ENCODE data around the gene NT5DC4. TPM values are rescaled to one million over a fixed set of nuclear protein-coding genes. Genes with fewer than 3 reads are reported as not detected.

The NT5DC4 gene
- total RNA-seq, 1 experiment from 2014 or later: not detected

- peak; percentile 72 for DNase-seq (ENCODE audit: extremely low read depth, low read depth)
These were observed 29.1 kb downstream of the NT5DC4 start for GRCh38 chr2:112749755-112750559.

GRCh38 chr2:112750560-112750843, 29.7 kb downstream of the NT5DC4 start:
- no peak for DNase-seq (ENCODE audit: extremely low read depth, low read depth)

- no peak for DNase-seq (ENCODE audit: extremely low read depth, low read depth)
These were observed 30.8 kb downstream of the NT5DC4 start for GRCh38 chr2:112751451-112752197.

- DNase-seq (ENCODE audit: extremely low read depth, low read depth): no peak
These were observed 31.8 kb downstream of the NT5DC4 start for GRCh38 chr2:112752667-112753066.

- no peak for DNase-seq (ENCODE audit: extremely low read depth, low read depth)
These were observed 33.7 kb downstream of the NT5DC4 start for GRCh38 chr2:112754564-112754963.

- no peak for DNase-seq (ENCODE audit: extremely low read depth, low read depth)
These were observed 34.6 kb downstream of the NT5DC4 start for GRCh38 chr2:112755444-112755843.

GRCh38 chr2:112756207-112756606, 35.4 kb downstream of the NT5DC4 start:
- DNase-seq (ENCODE audit: extremely low read depth, low read depth): no peak

- no peak for DNase-seq (ENCODE audit: extremely low read depth, low read depth)
These were observed 36.4 kb downstream of the NT5DC4 start for GRCh38 chr2:112757265-112757664.

GRCh38 chr2:112758711-112759110, 37.9 kb downstream of the NT5DC4 start:
- DNase-seq (ENCODE audit: extremely low read depth, low read depth): no peak

- no peak for DNase-seq (ENCODE audit: extremely low read depth, low read depth)
These were observed 39.3 kb downstream of the NT5DC4 start for GRCh38 chr2:112760149-112760548.

- no peak for DNase-seq (ENCODE audit: extremely low read depth, low read depth)
These were observed 41.5 kb downstream of the NT5DC4 start for GRCh38 chr2:112762276-112762675.

GRCh38 chr2:112764071-112765044, 43.5 kb downstream of the NT5DC4 start, which contains the start of gene CKAP2L:
CKAP2L (minus strand) TSS chr2:112764609; CDS start chr2:112764598, 11 bp downstream.
- DNase-seq (ENCODE audit: extremely low read depth, low read depth): peak; percentile 98

GRCh38 chr2:112765251-112765650, 44.4 kb downstream of the NT5DC4 start:
- no peak for DNase-seq (ENCODE audit: extremely low read depth, low read depth)

GRCh38 chr2:112767693-112768330, 47.0 kb downstream of the NT5DC4 start:
- DNase-seq (ENCODE audit: extremely low read depth, low read depth): no peak

GRCh38 chr2:112768432-112768831, 47.6 kb downstream of the NT5DC4 start:
- no peak for DNase-seq (ENCODE audit: extremely low read depth, low read depth)

GRCh38 chr2:112772322-112772721, 51.5 kb downstream of the NT5DC4 start:
- no peak for DNase-seq (ENCODE audit: extremely low read depth, low read depth)

- no peak for DNase-seq (ENCODE audit: extremely low read depth, low read depth)
These were observed 52.2 kb downstream of the NT5DC4 start for GRCh38 chr2:112772911-112773475.

- no peak for DNase-seq (ENCODE audit: extremely low read depth, low read depth)
These were observed 52.7 kb downstream of the NT5DC4 start for GRCh38 chr2:112773556-112773955.

- DNase-seq (ENCODE audit: extremely low read depth, low read depth): no peak
These were observed 53.9 kb downstream of the NT5DC4 start for GRCh38 chr2:112774536-112775285.

Measured in NCI-H460 (cell line).